CD14-positive monocyte (primary cell): ENCODE measurements around the gene KLC3. TPM values are rescaled to one million over a fixed set of nuclear protein-coding genes. Genes with fewer than 3 reads are reported as not detected.
A peak's percentile ranks its signal among the peaks of the same experiment; 100 is the strongest.

Source experiments
- DNase-seq, 3 donors: peaks; one replicate each; pipeline ENCODE4 v3.0.0-alpha.2; 2011 to 2022
- H2AFZ ChIP-seq: 2 replicates; pipeline ENCODE4 v1.6.0; 2012; ENCODE audit warnings: mild to moderate bottlenecking, low read depth, low read length, inconsistent platforms; ENCODE audit not compliant: insufficient read depth, poor library complexity, severe bottlenecking
- H3K27ac ChIP-seq, 2 donors: 1 replicate in 1 of 2; 2 replicates in 1 of 2; pipeline ENCODE4 v1.5.1; 2012 to 2013; ENCODE audit warnings: low read length in 2 of 2, control low read depth in 1 of 2, inconsistent platforms in 1 of 2, low read depth in 1 of 2, mild to moderate bottlenecking in 1 of 2
- H3K27me3 ChIP-seq, 2 donors: one replicate each; pipeline versions ENCODE4 v1.6.0 to v1.6.1; 2011 to 2013; ENCODE audit warnings: low read length in 2 of 2; ENCODE audit not compliant: control insufficient read depth in 2 of 2, insufficient read depth in 2 of 2
- H3K36me3 ChIP-seq, 2 donors: replicated peaks in 1 of 2; 1 replicate in 1 of 2; 2 replicates in 1 of 2; pipeline versions ENCODE4 v1.5.1 to v1.6.1; 2012 to 2013; ENCODE audit warnings: low read length in 2 of 2, control low read depth in 1 of 2, inconsistent platforms in 1 of 2, mild to moderate bottlenecking in 1 of 2; ENCODE audit not compliant: insufficient read depth in 2 of 2, control insufficient read depth in 1 of 2
- H3K4me1 ChIP-seq, 2 donors: 1 replicate in 1 of 2; 2 replicates in 1 of 2; pipeline versions ENCODE4 v1.5.1 to v1.6.1; 2012 to 2013; ENCODE audit warnings: low read length in 2 of 2, control low read depth in 1 of 2, inconsistent platforms in 1 of 2, mild to moderate bottlenecking in 1 of 2, moderate library complexity in 1 of 2; ENCODE audit not compliant: insufficient read depth in 2 of 2, control insufficient read depth in 1 of 2
- H3K4me2 ChIP-seq: replicated peaks from 2 replicates; pipeline ENCODE3; 2012; ENCODE audit warnings: low read length, moderate library complexity, mild to moderate bottlenecking; ENCODE audit not compliant: poor library complexity, severe bottlenecking; ENCODE audit errors: extremely low read depth
- H3K4me3 ChIP-seq, 3 experiments: fragments of 200-600 bp in 1 of 3; sonication (generic) in 1 of 3; replicated peaks in 1 of 3; 1 replicate in 2 of 3; 2 replicates in 1 of 3; pipeline ENCODE4 v1.5.1; 2011 to 2013; ENCODE audit warnings: low read length in 3 of 3, mild to moderate bottlenecking in 3 of 3, control low read depth in 2 of 3, low read depth in 2 of 3, inconsistent platforms in 1 of 3, moderate library complexity in 1 of 3
- H3K79me2 ChIP-seq: 2 replicates; pipeline ENCODE4 v1.6.0; 2012; ENCODE audit warnings: mild to moderate bottlenecking, control low read depth, inconsistent platforms, low read length, moderate library complexity; ENCODE audit not compliant: insufficient read depth
- H3K9ac ChIP-seq: 2 replicates; pipeline ENCODE4 v1.6.0; 2017; ENCODE audit warnings: low read length, mild to moderate bottlenecking; ENCODE audit not compliant: insufficient read depth, poor library complexity, severe bottlenecking
- H3K9me3 ChIP-seq, 2 donors: replicated peaks in 1 of 2; 1 replicate in 1 of 2; 2 replicates in 1 of 2; pipeline versions ENCODE4 v1.5.1 to v1.6.1; 2012 to 2013; ENCODE audit warnings: low read length in 2 of 2, control low read depth in 1 of 2; ENCODE audit not compliant: control insufficient read depth in 1 of 2, insufficient read depth in 1 of 2
- H4K20me1 ChIP-seq: 2 replicates; pipeline ENCODE4 v1.6.0; 2012; ENCODE audit warnings: mild to moderate bottlenecking, low read length, control low read depth, moderate library complexity; ENCODE audit not compliant: insufficient read depth
- H3K27ac Mint-ChIP-seq, 7 donors: one replicate each; pipeline ENCODE4 v1.8.0; 2020; ENCODE audit warnings: mild to moderate bottlenecking in 7 of 7, mixed read lengths in 7 of 7, moderate library complexity in 6 of 7, inconsistent platforms in 2 of 7
- H3K27me3 Mint-ChIP-seq, 3 donors: one replicate each; pipeline ENCODE4 v1.8.0; 2021 to 2022; ENCODE audit warnings: low read depth in 3 of 3, mild to moderate bottlenecking in 3 of 3, mixed read lengths in 3 of 3, moderate library complexity in 3 of 3, inconsistent platforms in 1 of 3
- H3K36me3 Mint-ChIP-seq, 2 donors: one replicate each; pipeline ENCODE4 v1.8.0; 2020; ENCODE audit warnings: mixed read lengths in 2 of 2, inconsistent platforms in 1 of 2, mild to moderate bottlenecking in 1 of 2
- H3K4me1 Mint-ChIP-seq: one replicate; pipeline ENCODE4 v1.8.0; 2020; ENCODE audit warnings: mild to moderate bottlenecking, mixed read lengths
- H3K4me3 Mint-ChIP-seq, 2 donors: one replicate each; pipeline ENCODE4 v1.8.0; 2020; ENCODE audit warnings: mild to moderate bottlenecking in 2 of 2, mixed read lengths in 2 of 2, moderate library complexity in 1 of 2
- H3K9me3 Mint-ChIP-seq, 7 donors: one replicate each; pipeline ENCODE4 v1.8.0; 2020 to 2022; ENCODE audit warnings: mixed read lengths in 7 of 7, mild to moderate bottlenecking in 6 of 7, moderate library complexity in 6 of 7, inconsistent platforms in 2 of 7
- WGBS: methylation state at CpG from one replicate; pipeline ENCODE4 v1.1.5; 2013; ENCODE audit warnings: missing lambda C conversion rate; ENCODE audit not compliant: insufficient coverage; 5-methylcytosine and 5-hydroxymethylcytosine counted together
- intact Hi-C, 2 donors: fragments of 100-400 bp; cut with micrococcal nuclease; formaldehyde crosslinking; loops; one replicate each; pipeline versions ENCODE4 v1.15.0 to v1.15.1; 2023
- polyA plus RNA-seq, 3 donors: library from polyadenylated mRNA; depleted of rRNA in 1 of 3; unstranded in 2 of 3; stranded (reverse) in 1 of 3; fragments of 300-500 nt in 2 of 3; fragments of >200 nt in 1 of 3; fragmentation: Illumina TruSeq in 2 of 3; gene quantifications; 1 replicate in 2 of 3; 2 replicates in 1 of 3; pipeline ENCODE4 v1.2.3, GENCODE V29; 2012 to 2021
- TF ChIP-seq, protein P1 (sequence below): fragments of 200-600 bp; IDR thresholded peaks from one replicate; pipeline ENCODE4 v1.8.0; 2022; ENCODE audit warnings: antibody characterized with exemption, mild to moderate bottlenecking

KLC3 gene
- polyA plus RNA-seq, 3 donors, result not detected

DNA sequence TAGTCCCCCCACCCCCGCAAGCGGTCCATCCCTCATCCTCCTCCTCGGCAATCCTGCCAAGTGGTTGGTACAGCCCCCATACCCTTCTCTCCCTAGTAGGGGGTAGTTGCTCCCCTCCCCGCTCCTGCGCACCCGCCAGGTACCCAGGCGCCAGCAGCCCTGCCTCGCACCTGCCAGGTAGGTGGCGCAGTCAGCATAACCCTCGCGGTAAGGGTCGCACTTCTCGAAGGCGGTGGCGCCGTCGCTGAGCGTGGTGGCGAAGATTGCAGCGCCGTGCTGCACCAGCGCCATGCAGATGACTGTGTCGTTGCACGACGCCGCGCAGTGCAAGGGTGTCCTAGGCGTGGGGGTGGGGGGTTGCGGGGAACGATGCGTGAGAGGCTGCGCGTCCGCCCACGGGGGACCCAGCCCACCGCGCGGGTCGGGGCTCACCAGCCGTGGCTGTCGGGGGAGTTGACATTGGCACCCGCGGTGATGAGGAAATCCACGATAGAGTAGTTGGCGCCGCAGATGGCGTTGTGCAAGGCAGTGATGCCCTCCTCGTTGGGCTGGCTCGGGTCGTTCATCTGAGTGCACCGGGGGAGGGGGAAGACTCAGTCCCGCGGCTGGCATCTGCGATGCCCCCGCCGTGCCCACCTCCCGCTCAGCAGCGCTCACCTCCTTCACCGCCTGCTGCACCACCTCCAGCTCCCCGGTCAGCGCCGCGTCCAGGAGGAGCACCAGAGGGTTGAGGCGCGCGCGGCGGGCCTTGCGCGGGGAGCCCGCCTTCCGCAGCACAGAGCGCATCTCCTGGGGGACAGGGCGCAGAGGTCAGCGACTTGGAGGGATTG, 45.1 kb downstream of the KLC3 start:
- Mint-ChIP-seq H3K36me3 (no peaks in the 10 kb centered on the region), H3K4me1 (peaks cover 4% of the 10 kb centered on the region), H3K27me3 (peaks cover 42 to 51% (median 47%) of the 10 kb centered on the region in 3 donors), H3K9me3 (peaks cover 0 to 6% (median 0%) of the 10 kb centered on the region in 7 donors), H3K27ac (no peak overlapping the region), H3K4me3 (peak overlapping the region in 1 of 2 donors; percentile 73)
- Histone ChIP-seq H2AFZ (no peak overlapping the region), H4K20me1 (no peaks in the 10 kb centered on the region), H3K27me3 (peaks cover 23 to 30% of the 10 kb centered on the region in 2 donors), H3K9me3 (peaks cover 0 to 8% of the 10 kb centered on the region in 2 donors), H3K79me2 (no peaks in the 10 kb centered on the region), H3K27ac (no peak overlapping the region), H3K4me3 (no peak overlapping the region), H3K36me3 (no peaks in the 10 kb centered on the region), H3K4me2 (no peak overlapping the region), H3K9ac (no peak overlapping the region), H3K4me1 (peaks cover 0 to 7% of the 10 kb centered on the region in 2 donors)
- 12% methylated on average over 66 of the region's 75 CpGs for WGBS
- TF ChIP-seq, protein P1, sequence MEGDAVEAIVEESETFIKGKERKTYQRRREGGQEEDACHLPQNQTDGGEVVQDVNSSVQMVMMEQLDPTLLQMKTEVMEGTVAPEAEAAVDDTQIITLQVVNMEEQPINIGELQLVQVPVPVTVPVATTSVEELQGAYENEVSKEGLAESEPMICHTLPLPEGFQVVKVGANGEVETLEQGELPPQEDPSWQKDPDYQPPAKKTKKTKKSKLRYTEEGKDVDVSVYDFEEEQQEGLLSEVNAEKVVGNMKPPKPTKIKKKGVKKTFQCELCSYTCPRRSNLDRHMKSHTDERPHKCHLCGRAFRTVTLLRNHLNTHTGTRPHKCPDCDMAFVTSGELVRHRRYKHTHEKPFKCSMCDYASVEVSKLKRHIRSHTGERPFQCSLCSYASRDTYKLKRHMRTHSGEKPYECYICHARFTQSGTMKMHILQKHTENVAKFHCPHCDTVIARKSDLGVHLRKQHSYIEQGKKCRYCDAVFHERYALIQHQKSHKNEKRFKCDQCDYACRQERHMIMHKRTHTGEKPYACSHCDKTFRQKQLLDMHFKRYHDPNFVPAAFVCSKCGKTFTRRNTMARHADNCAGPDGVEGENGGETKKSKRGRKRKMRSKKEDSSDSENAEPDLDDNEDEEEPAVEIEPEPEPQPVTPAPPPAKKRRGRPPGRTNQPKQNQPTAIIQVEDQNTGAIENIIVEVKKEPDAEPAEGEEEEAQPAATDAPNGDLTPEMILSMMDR, result no peak
- intact Hi-C loops, result no loop called here
- DNase-seq, result no peak

DNA sequence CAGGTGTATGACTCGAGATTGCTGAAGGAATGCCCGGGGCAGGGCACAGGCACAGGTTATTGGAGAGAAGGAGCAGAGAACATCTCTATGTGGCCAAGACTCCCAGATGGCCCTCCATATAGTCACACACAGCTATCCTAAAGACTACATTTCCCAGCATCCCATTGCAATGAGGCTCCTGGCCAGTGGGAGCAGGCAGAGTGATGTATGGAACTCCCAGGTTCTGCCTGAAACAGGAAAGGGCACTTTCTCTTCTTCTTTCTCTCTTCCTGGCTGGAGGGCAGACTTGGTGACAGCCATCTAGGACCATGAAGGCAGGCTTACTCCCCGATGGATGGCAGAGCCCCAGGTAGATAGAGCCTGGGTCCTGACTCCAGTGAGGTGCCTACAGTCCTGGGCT, 50.8 kb downstream of the KLC3 start:
- no peak overlapping the region for H3K9ac ChIP-seq
- H3K4me1 ChIP-seq, result peaks cover 5% of the 10 kb centered on the region in 2 donors
- no peak overlapping the region for H3K4me2 ChIP-seq
- peak overlapping the region; percentile 47 for H2AFZ ChIP-seq
- peaks cover 18 to 30% of the 10 kb centered on the region in 2 donors for H3K27me3 ChIP-seq
- no peak for DNase-seq
- H3K27ac ChIP-seq, result no peak overlapping the region
- Mint-ChIP-seq H3K27me3 (peaks cover 42 to 47% (median 43%) of the 10 kb centered on the region in 3 donors), H3K4me1 (peaks cover 10% of the 10 kb centered on the region), H3K4me3 (peak overlapping the region in 1 of 2 donors; percentile 76), H3K27ac (peak overlapping the region in 1 of 7 donors; percentile 25), H3K9me3 (peaks cover 0 to 3% (median 1%) of the 10 kb centered on the region in 7 donors), H3K36me3 (no peaks in the 10 kb centered on the region)
- H3K79me2 ChIP-seq, result no peaks in the 10 kb centered on the region
- H4K20me1 ChIP-seq, result no peaks in the 10 kb centered on the region
- 83% methylated on average over 3 of the region's 3 CpGs for WGBS
- no peak overlapping the region for H3K4me3 ChIP-seq
- TF ChIP-seq, protein P1, result no peak
- H3K36me3 ChIP-seq, result no peaks in the 10 kb centered on the region
- no peaks in the 10 kb centered on the region for H3K9me3 ChIP-seq
- intact Hi-C loops, result no loop called here
